Parathyroid adenoma (tissue), 2 donors: ENCODE data around the gene AIMP1.

Source experiments
- H2AFZ ChIP-seq: fragments of 300-600 bp; sonication (generic); one replicate; pipeline ENCODE4 v1.7.0; 2017; ENCODE audit warnings: antibody characterized with exemption, mild to moderate bottlenecking
- H3K27ac ChIP-seq: fragments of 300-600 bp; sonication (generic); one replicate; pipeline ENCODE4 v1.7.0; 2017
- H3K27me3 ChIP-seq: fragments of 300-600 bp; sonication (generic); one replicate; pipeline ENCODE4 v1.7.0; 2017; ENCODE audit warnings: low read length; ENCODE audit not compliant: control insufficient read depth, insufficient read depth
- H3K36me3 ChIP-seq: fragments of 300-600 bp; sonication (generic); one replicate; pipeline ENCODE4 v1.7.0; 2017; ENCODE audit warnings: low read length; ENCODE audit not compliant: control insufficient read depth, insufficient read depth
- H3K4me1 ChIP-seq: fragments of 300-600 bp; sonication (generic); one replicate; pipeline ENCODE4 v1.7.0; 2017; ENCODE audit warnings: control low read depth
- H3K4me2 ChIP-seq: fragments of 300-600 bp; sonication (generic); one replicate; pipeline ENCODE4 v1.7.0; 2017; ENCODE audit warnings: low read length
- H3K4me3 ChIP-seq: fragments of 300-600 bp; sonication (generic); one replicate; pipeline ENCODE4 v1.7.0; 2017; ENCODE audit warnings: low read depth, low read length
- H3K79me2 ChIP-seq: fragments of 300-600 bp; sonication (generic); one replicate; pipeline ENCODE4 v1.7.0; 2017; ENCODE audit warnings: control low read depth
- H3K9ac ChIP-seq: fragments of 300-600 bp; sonication (generic); one replicate; pipeline ENCODE4 v1.7.0; 2017; ENCODE audit warnings: mild to moderate bottlenecking
- H3K9me3 ChIP-seq: fragments of 300-600 bp; sonication (generic); one replicate; pipeline ENCODE4 v1.7.0; 2017; ENCODE audit warnings: low read length; ENCODE audit not compliant: control insufficient read depth
- TF ChIP-seq, protein P1 (sequence below): fragments of 300-600 bp; sonication (generic); IDR thresholded peaks from one replicate; pipeline ENCODE4 v1.7.0; 2017; ENCODE audit warnings: antibody characterized with exemption, mild to moderate bottlenecking
- donor health status: primary hyperparathyroidism.

AIMP1 gene

DNA sequence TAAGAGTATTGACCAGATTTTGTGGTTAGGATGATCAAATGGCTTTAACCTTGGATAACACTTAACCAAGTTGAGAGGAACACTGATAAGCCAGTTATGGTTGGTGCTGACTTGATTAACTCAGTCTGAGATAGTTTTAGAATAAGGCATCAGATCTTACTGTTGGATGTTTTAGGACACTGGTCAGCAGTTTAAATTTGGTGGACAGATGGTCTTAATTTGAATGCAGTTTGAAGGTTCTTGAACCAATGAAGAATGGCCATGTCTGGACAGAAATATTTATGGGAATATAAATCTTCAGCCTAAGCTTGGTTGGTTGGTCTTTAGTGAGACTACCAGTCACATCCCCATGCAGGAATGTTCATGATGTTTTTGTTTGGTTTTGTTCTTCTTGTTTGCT, 54.8 kb downstream of the AIMP1 start:
- Histone ChIP-seq H3K4me1 (no peaks in the 10 kb centered on the region), H3K27ac (no peak overlapping the region), H3K4me3 (no peak overlapping the region), H3K4me2 (no peak overlapping the region), H2AFZ (no peak overlapping the region), H3K27me3 (no peaks in the 10 kb centered on the region), H3K36me3 (no peaks in the 10 kb centered on the region), H3K9me3 (no peaks in the 10 kb centered on the region), H3K79me2 (no peaks in the 10 kb centered on the region), H3K9ac (no peak overlapping the region)
- TF ChIP-seq, protein P1, sequence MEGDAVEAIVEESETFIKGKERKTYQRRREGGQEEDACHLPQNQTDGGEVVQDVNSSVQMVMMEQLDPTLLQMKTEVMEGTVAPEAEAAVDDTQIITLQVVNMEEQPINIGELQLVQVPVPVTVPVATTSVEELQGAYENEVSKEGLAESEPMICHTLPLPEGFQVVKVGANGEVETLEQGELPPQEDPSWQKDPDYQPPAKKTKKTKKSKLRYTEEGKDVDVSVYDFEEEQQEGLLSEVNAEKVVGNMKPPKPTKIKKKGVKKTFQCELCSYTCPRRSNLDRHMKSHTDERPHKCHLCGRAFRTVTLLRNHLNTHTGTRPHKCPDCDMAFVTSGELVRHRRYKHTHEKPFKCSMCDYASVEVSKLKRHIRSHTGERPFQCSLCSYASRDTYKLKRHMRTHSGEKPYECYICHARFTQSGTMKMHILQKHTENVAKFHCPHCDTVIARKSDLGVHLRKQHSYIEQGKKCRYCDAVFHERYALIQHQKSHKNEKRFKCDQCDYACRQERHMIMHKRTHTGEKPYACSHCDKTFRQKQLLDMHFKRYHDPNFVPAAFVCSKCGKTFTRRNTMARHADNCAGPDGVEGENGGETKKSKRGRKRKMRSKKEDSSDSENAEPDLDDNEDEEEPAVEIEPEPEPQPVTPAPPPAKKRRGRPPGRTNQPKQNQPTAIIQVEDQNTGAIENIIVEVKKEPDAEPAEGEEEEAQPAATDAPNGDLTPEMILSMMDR, result no peak

DNA sequence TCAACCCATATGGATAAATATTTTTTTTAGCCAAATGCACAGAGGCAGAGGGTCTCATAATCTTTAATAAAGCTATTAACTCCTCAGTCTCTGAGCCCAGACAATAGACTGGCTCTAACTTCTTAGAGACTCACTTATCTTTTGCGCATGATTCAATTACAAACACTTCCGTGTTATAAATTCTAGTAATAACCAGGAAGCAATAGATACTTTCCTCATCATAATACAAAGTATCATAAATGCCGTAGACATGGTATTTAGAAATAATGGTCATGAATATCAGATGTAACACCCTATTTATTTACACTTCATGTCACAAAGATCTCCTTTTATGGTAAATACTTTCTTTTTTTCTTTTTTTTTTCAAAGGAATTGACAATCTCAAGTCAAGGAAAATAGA, 56.7 kb downstream of the AIMP1 start:
- H2AFZ ChIP-seq, result no peak overlapping the region
- H3K36me3 ChIP-seq, result no peaks in the 10 kb centered on the region

DNA sequence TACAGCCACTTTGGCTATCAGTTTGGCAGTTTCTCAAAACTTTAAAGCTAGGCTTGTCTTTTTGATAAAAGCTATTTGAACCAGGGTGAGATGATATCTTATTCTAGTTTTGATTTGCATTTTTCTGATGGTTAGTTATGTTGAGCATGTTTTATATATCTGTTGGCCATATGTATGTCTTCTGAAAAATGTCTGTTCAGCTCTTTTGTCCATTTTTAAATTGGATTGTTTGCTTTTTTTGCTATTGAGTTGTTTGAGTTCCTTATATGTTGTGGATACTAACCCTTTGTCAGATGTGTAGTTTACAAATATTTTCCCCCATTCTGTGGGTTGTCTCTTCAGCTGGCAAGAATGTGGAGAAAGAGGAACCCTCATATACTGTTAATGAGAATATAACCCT, 63.8 kb downstream of the AIMP1 start:
- Histone ChIP-seq H3K27ac (no peak overlapping the region), H3K4me1 (no peaks in the 10 kb centered on the region), H3K27me3 (no peaks in the 10 kb centered on the region), H3K9me3 (no peaks in the 10 kb centered on the region), H2AFZ (no peak overlapping the region), H3K4me2 (no peak overlapping the region), H3K9ac (no peak overlapping the region), H3K36me3 (no peaks in the 10 kb centered on the region), H3K79me2 (no peaks in the 10 kb centered on the region), H3K4me3 (no peak overlapping the region)
- TF ChIP-seq, protein P1, result no peak

More for the DNA sequence above, 56.7 kb downstream of the AIMP1 start:
- no peak overlapping the region for H3K9ac ChIP-seq
- H3K27ac ChIP-seq, result no peak overlapping the region
- H3K79me2 ChIP-seq, result no peaks in the 10 kb centered on the region
- TF ChIP-seq, protein P1, result no peak
- no peaks in the 10 kb centered on the region for H3K9me3 ChIP-seq
- H3K4me3 ChIP-seq, result no peak overlapping the region
- no peaks in the 10 kb centered on the region for H3K4me1 ChIP-seq
- no peaks in the 10 kb centered on the region for H3K27me3 ChIP-seq
- H3K4me2 ChIP-seq, result no peak overlapping the region

DNA sequence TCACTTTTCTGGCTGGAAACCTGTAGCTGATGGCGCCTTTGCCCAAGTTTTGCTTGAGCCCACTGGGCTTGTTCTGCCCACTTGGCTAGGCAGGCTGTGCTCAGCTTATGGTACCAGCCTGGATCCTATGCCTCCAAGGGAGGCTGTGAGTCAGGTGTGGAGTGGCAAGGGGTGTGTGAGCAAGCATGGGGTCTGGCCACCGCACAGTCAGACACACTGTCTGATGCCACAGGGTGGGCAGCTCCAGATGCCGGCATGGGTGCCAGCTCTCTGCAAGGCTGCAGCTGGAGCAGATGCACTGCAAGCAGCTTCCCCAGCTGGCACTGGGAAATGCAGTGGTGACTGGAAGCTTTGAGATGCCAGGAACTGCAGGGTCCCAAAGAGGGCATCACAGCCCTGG, 68.5 kb downstream of the AIMP1 start:
- Histone ChIP-seq H3K4me1 (no peaks in the 10 kb centered on the region), H2AFZ (no peak overlapping the region), H3K9ac (no peak overlapping the region), H3K36me3 (no peaks in the 10 kb centered on the region), H3K9me3 (no peaks in the 10 kb centered on the region), H3K27me3 (no peaks in the 10 kb centered on the region), H3K4me3 (no peak overlapping the region), H3K4me2 (no peak overlapping the region), H3K79me2 (no peaks in the 10 kb centered on the region), H3K27ac (no peak overlapping the region)
- TF ChIP-seq, protein P1, result no peak

DNA sequence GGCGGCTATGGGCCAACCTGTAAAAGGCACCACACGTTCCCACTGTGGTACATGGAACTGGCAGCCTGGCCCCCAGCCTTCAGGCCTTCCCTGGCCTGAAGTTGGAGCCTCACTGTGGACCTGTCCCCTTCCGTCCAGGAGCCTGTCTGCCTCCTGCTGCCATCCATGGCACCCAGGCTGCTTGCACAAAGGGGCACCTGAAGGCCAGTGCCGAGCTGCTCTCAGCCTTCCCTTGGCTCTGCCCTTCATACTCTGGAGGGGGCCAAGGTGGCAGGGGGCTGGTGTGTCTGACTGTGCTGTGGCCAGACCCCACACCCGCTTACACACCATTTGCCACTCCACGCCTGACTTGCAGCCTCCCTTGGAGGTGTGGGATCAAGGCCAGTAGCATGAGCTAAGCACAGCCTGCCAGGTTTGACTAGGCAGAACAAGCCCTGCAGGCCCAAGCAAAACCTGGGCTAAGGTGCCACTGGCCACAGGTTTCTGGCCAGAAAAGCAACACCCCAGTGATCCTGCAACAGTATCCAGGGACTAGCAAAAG, 69.6 kb downstream of the AIMP1 start:
- no peak overlapping the region for H3K4me2 ChIP-seq
- H3K9ac ChIP-seq, result no peak overlapping the region
- TF ChIP-seq, protein P1, result no peak
- no peaks in the 10 kb centered on the region for H3K36me3 ChIP-seq
- no peak overlapping the region for H3K27ac ChIP-seq
- no peaks in the 10 kb centered on the region for H3K79me2 ChIP-seq
- H3K4me1 ChIP-seq, result no peaks in the 10 kb centered on the region
- no peak overlapping the region for H3K4me3 ChIP-seq
- H3K9me3 ChIP-seq, result no peaks in the 10 kb centered on the region
- H3K27me3 ChIP-seq, result no peaks in the 10 kb centered on the region
- H2AFZ ChIP-seq, result no peak overlapping the region
